T-cell (primary cell): ENCODE results near the gene MAN1C1. TPM values are rescaled to one million over a fixed set of nuclear protein-coding genes. Genes with fewer than 3 reads are reported as not detected.
A peak's percentile ranks its signal among the peaks of the same experiment; 100 is the strongest.

Experiments
- ATAC-seq, 4 experiments: fragments of 200-7000 bp in 3 of 4; fragments of 150-1000 bp in 1 of 4; cut with Tn5 transposase; replicated peaks in 1 of 4; 1 replicate in 3 of 4; 2 replicates in 1 of 4; pipeline ENCODE4 v1.10.0; 2021; ENCODE audit warnings: moderate library complexity in 3 of 4, mild to moderate bottlenecking in 2 of 4, moderate number of reproducible peaks in 1 of 4
- CTCF ChIA-PET, 2 donors: fragments of 300-600 bp; sonication (Branson Sonifier 250); formaldehyde crosslinking; loops; one replicate each; lab custom pipeline; 2022; ENCODE audit warnings: antibody characterized with exemption in 2 of 2; lab: Charles Lee
- POLR2A ChIA-PET, 2 donors: fragments of 300-600 bp; sonication (Branson Sonifier 250); formaldehyde crosslinking; loops; one replicate each; lab custom pipeline; 2022; ENCODE audit warnings: antibody characterized with exemption in 2 of 2; lab: Charles Lee
- DNase-seq, 35 experiments: peaks; one replicate each; pipeline versions ENCODE4 v3.0.0 to v3.0.0-alpha.2; 2013 to 2023
- H3K27ac ChIP-seq: one replicate; pipeline ENCODE4 v1.5.1; 2013; ENCODE audit warnings: low read length
- H3K27me3 ChIP-seq, 2 experiments: replicated peaks in 1 of 2; 1 replicate in 1 of 2; 2 replicates in 1 of 2; pipeline versions ENCODE4 v1.6.1 to v1.7.0; 2013; ENCODE audit warnings: low read length in 1 of 2, mixed read lengths in 1 of 2; ENCODE audit not compliant: control insufficient read depth in 2 of 2, insufficient read depth in 2 of 2; ENCODE audit errors: extremely low read depth in 1 of 2
- H3K36me3 ChIP-seq, 2 donors: 1 replicate in 1 of 2; 2 replicates in 1 of 2; pipeline versions ENCODE4 v1.6.1 to v1.7.0; 2013; ENCODE audit warnings: low read length in 1 of 2; ENCODE audit not compliant: control insufficient read depth in 2 of 2, insufficient read depth in 1 of 2; ENCODE audit errors: extremely low read depth in 1 of 2
- H3K4me1 ChIP-seq, 2 experiments: 1 replicate in 1 of 2; 2 replicates in 1 of 2; pipeline versions ENCODE4 v1.6.1 to v1.7.0; 2013; ENCODE audit warnings: low read length in 2 of 2, mixed read lengths in 1 of 2; ENCODE audit not compliant: insufficient read depth in 2 of 2, control insufficient read depth in 1 of 2; ENCODE audit errors: extremely low read depth in 1 of 2
- H3K4me3 ChIP-seq, 2 donors: 1 replicate in 1 of 2; 2 replicates in 1 of 2; pipeline versions ENCODE4 v1.5.1 to v1.7.0; 2013; ENCODE audit warnings: mild to moderate bottlenecking in 2 of 2, low read length in 1 of 2, moderate library complexity in 1 of 2; ENCODE audit not compliant: control insufficient read depth in 1 of 2; ENCODE audit errors: extremely low read depth in 1 of 2
- H3K9me3 ChIP-seq: 2 replicates; pipeline ENCODE4 v1.7.0; 2013
- H3K27ac Mint-ChIP-seq, 2 donors: one replicate each; pipeline ENCODE4 v1.8.0; 2020 to 2021; ENCODE audit warnings: mild to moderate bottlenecking in 2 of 2, mixed read lengths in 2 of 2
- H3K27me3 Mint-ChIP-seq, 2 donors: one replicate each; pipeline ENCODE4 v1.8.0; 2021 to 2022; ENCODE audit warnings: mixed read lengths in 2 of 2
- H3K36me3 Mint-ChIP-seq: one replicate; pipeline ENCODE4 v1.8.0; 2021; ENCODE audit warnings: mixed read lengths
- H3K4me1 Mint-ChIP-seq, 3 donors: one replicate each; pipeline ENCODE4 v1.8.0; 2020 to 2022; ENCODE audit warnings: mixed read lengths in 3 of 3, mild to moderate bottlenecking in 1 of 3
- H3K4me3 Mint-ChIP-seq, 3 donors: one replicate each; pipeline ENCODE4 v1.8.0; 2020 to 2022; ENCODE audit warnings: mild to moderate bottlenecking in 3 of 3, mixed read lengths in 3 of 3, moderate library complexity in 3 of 3
- H3K9me3 Mint-ChIP-seq, 3 donors: one replicate each; pipeline ENCODE4 v1.8.0; 2020 to 2022; ENCODE audit warnings: mixed read lengths in 3 of 3
- WGBS: methylation state at CpG from one replicate; pipeline ENCODE4 v1.1.5; 2013; ENCODE audit warnings: missing lambda C conversion rate; ENCODE audit not compliant: insufficient coverage; 5-methylcytosine and 5-hydroxymethylcytosine counted together
- total RNA-seq, 35 experiments: library from RNA in 6 of 35; stranded (reverse) in 6 of 35; fragments of 120-200 nt in 1 of 35; gene quantifications; one replicate each; pipeline versions ENCODE4 v1.2.1 to v1.2.4 and lab custom pipeline; 2013 to 2026

The MAN1C1 gene
- total RNA-seq, 5 donors from 2014 or later (not counting 1 experiment from before 2014, with no cell fraction given): 57.5 to 90.5 (median 65.5) TPM

- Histone ChIP-seq H3K36me3 (peaks cover 9 to 32% of the 10 kb centered on the region in 2 donors), H3K9me3 (no peaks in the 10 kb centered on the region), H3K4me1 (peaks cover 30 to 62% of the 10 kb centered on the region in 2 experiments), H3K27me3 (no peaks in the 10 kb centered on the region), H3K4me3 (no peak overlapping the region), H3K27ac (no peak overlapping the region)
- ChIA-PET CTCF (no interaction called here), POLR2A (no interaction called here)
- Mint-ChIP-seq H3K9me3 (no peaks in the 10 kb centered on the region), H3K4me1 (peaks cover 61 to 63% (median 62%) of the 10 kb centered on the region in 3 donors), H3K27me3 (no peaks in the 10 kb centered on the region), H3K27ac (peak overlapping the region; percentile 8 to 78), H3K36me3 (peaks cover 16% of the 10 kb centered on the region), H3K4me3 (no peak overlapping the region)
- 96% methylated on average over 7 of the region's 8 CpGs for WGBS
- ATAC-seq (no peak), DNase-seq (peak in 1 of 35 experiments; percentile 4)
These were observed 34.5 kb downstream of the MAN1C1 start for GRCh38 chr1:25651036-25651640.

GRCh38 chr1:25651824-25652741, 35.5 kb downstream of the MAN1C1 start:
- H3K9me3 Mint-ChIP-seq: no peaks in the 10 kb centered on the region
- 94% methylated on average over 11 of the region's 12 CpGs for WGBS

GRCh38 chr1:25653558-25653957, 37.0 kb downstream of the MAN1C1 start:
- peak in 1 of 35 experiments; percentile 7 for DNase-seq
- Mint-ChIP-seq H3K4me3 (no peak overlapping the region), H3K4me1 (peaks cover 53 to 61% (median 61%) of the 10 kb centered on the region in 3 donors), H3K27me3 (no peaks in the 10 kb centered on the region), H3K36me3 (peaks cover 17% of the 10 kb centered on the region), H3K9me3 (no peaks in the 10 kb centered on the region), H3K27ac (peak overlapping the region in 1 of 2 donors; percentile 61)
- H3K36me3 ChIP-seq: peaks cover 9 to 24% of the 10 kb centered on the region in 2 donors
- ChIA-PET POLR2A (no interaction called here), CTCF (no interaction called here)
- no peak overlapping the region for H3K27ac ChIP-seq
- H3K27me3 ChIP-seq: no peaks in the 10 kb centered on the region
- WGBS: 73% methylated on average over 7 of the region's 10 CpGs
- no peak overlapping the region for H3K4me3 ChIP-seq
- H3K4me1 ChIP-seq: peaks cover 10 to 59% of the 10 kb centered on the region in 2 experiments
- ATAC-seq: no peak
- no peaks in the 10 kb centered on the region for H3K9me3 ChIP-seq

More at GRCh38 chr1:25651824-25652741, 35.5 kb downstream of the MAN1C1 start:
- no peaks in the 10 kb centered on the region for H3K9me3 ChIP-seq
- peaks cover 15% of the 10 kb centered on the region for H3K36me3 Mint-ChIP-seq
- peaks cover 55 to 65% (median 62%) of the 10 kb centered on the region in 3 donors for H3K4me1 Mint-ChIP-seq
- H3K27ac ChIP-seq: no peak overlapping the region
- no peaks in the 10 kb centered on the region for H3K27me3 ChIP-seq
- ATAC-seq: no peak
- peaks cover 23 to 60% of the 10 kb centered on the region in 2 experiments for H3K4me1 ChIP-seq
- H3K27me3 Mint-ChIP-seq: no peaks in the 10 kb centered on the region
- peaks cover 9 to 24% of the 10 kb centered on the region in 2 donors for H3K36me3 ChIP-seq
- peak in 1 of 35 experiments; percentile 7 for DNase-seq
- no peak overlapping the region for H3K4me3 ChIP-seq
- ChIA-PET CTCF (no interaction called here), POLR2A (no interaction called here)
- H3K4me3 Mint-ChIP-seq: no peak overlapping the region
- no peak overlapping the region for H3K27ac Mint-ChIP-seq

GRCh38 chr1:25654109-25654660, 37.6 kb downstream of the MAN1C1 start:
- peaks cover 20% of the 10 kb centered on the region for H3K36me3 Mint-ChIP-seq
- WGBS: 100% methylated on average over 1 of the region's 6 CpGs
- DNase-seq (no peak), ATAC-seq (no peak)
- no peak overlapping the region for H3K27ac ChIP-seq
- no peak overlapping the region for H3K4me3 Mint-ChIP-seq
- peaks cover 5 to 54% of the 10 kb centered on the region in 2 experiments for H3K4me1 ChIP-seq
- no peaks in the 10 kb centered on the region for H3K9me3 ChIP-seq
- no peaks in the 10 kb centered on the region for H3K9me3 Mint-ChIP-seq
- ChIA-PET POLR2A (no interaction called here), CTCF (interaction anchor here in 1 of 2 donors (1.2 kb wide), 1 partner anchor 46 kb away, joined by 4 read pairs; no protein-coding TSS in a partner anchor)
- H3K27me3 ChIP-seq: no peaks in the 10 kb centered on the region
- no peak overlapping the region for H3K4me3 ChIP-seq
- H3K27me3 Mint-ChIP-seq: no peaks in the 10 kb centered on the region
- peaks cover 50 to 61% (median 59%) of the 10 kb centered on the region in 3 donors for H3K4me1 Mint-ChIP-seq
- H3K36me3 ChIP-seq: peaks cover 9 to 26% of the 10 kb centered on the region in 2 donors
- H3K27ac Mint-ChIP-seq: peak overlapping the region; percentile 19 to 61

- Mint-ChIP-seq H3K4me3 (peak overlapping the region in 1 of 3 donors; percentile 22), H3K4me1 (peaks cover 51 to 65% (median 60%) of the 10 kb centered on the region in 3 donors), H3K36me3 (peaks cover 20% of the 10 kb centered on the region), H3K27ac (peak overlapping the region in 1 of 2 donors; percentile 68), H3K27me3 (no peaks in the 10 kb centered on the region), H3K9me3 (no peaks in the 10 kb centered on the region)
- 100% methylated on average over 1 of the region's 6 CpGs for WGBS
- DNase-seq (peak in 3 of 35 experiments; percentile 14 to 33 (median 21)), ATAC-seq (peak; percentile 73 to 81 (median 78))
- Histone ChIP-seq H3K27me3 (no peaks in the 10 kb centered on the region), H3K4me1 (peaks cover 14 to 38% of the 10 kb centered on the region in 2 experiments), H3K27ac (no peak overlapping the region), H3K9me3 (no peaks in the 10 kb centered on the region), H3K36me3 (peaks cover 11 to 14% of the 10 kb centered on the region in 2 donors), H3K4me3 (no peak overlapping the region)
- POLR2A ChIA-PET: no interaction called here
- CTCF ChIA-PET: interaction anchor here in 1 of 2 donors (0.6 kb wide), 1 partner anchor 92 kb away, joined by 3 read pairs; no protein-coding TSS in a partner anchor
These were observed 40.7 kb downstream of the MAN1C1 start for GRCh38 chr1:25657121-25657882.
